ENCODE data around the gene LMO7. TPM values are rescaled to one million over a fixed set of nuclear protein-coding genes. Genes with fewer than 3 reads are reported as not detected.

LMO7 gene
- total RNA-seq, 1 experiment from 2014 or later = 20.4 TPM

DNA sequence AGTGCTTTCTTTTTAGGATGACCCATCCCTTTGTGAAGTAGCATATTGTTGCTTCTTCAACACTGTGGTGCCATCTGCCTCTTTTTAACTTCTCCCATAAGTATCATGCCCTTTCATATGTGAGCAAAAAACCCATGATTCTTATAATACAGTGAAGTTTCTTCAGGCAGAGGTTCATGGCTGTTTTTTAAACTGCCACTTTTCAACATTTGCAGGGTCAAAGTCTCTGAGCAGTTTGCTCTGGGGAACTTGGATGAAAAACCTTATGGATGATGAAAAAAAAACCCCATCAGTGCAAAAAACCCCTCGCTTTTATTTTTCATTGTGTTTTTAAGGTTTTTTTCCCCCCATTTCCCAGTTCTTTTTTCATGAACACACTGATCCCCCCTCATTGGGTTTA lies 158.5 kb downstream of the LMO7 start:
- no peak overlapping the region for H3K4me3 Mint-ChIP-seq
- no peak overlapping the region for H2BK15ac ChIP-seq (ENCODE audit: low read depth, low read length)
- no peaks in the 10 kb centered on the region for H3K9me3 ChIP-seq (ENCODE audit: control insufficient read depth, low read depth, low read length)
- no peaks in the 10 kb centered on the region; the same call in 1 of the 2 replicates for H3K4me1 ChIP-seq (ENCODE audit: insufficient read depth, low read length)
- H3K23me2 ChIP-seq (ENCODE audit: insufficient read length, low read depth, low read length, poor library complexity, severe bottlenecking) = no peaks in the 10 kb centered on the region
- no peaks in the 10 kb centered on the region for H3K27me3 Mint-ChIP-seq (ENCODE audit: low read depth)
- H4K91ac ChIP-seq (ENCODE audit: insufficient read length, low read depth, low read length) = no peak overlapping the region
- no CpG with 5 or more reads among the region's 1 CpG for WGBS (ENCODE audit: extremely low coverage, insufficient read length, low lambda C conversion rate)
- no peak overlapping the region for H2AFZ ChIP-seq (ENCODE audit: low read length)
- no peak overlapping the region for H3K14ac ChIP-seq (ENCODE audit: insufficient read depth, low read length)
- H2BK5ac ChIP-seq (ENCODE audit: insufficient read length, low read length) = no peak overlapping the region
- H3K36me3 Mint-ChIP-seq (ENCODE audit: insufficient read depth in 1 of 3, low read depth in 3 of 3) = peaks cover 0 to 12% (median 0%) of the 10 kb centered on the region in 3 experiments; a peak in 5 of 7 replicates
- H3K27me3 ChIP-seq (ENCODE audit: insufficient read depth, low read length) = no peaks in the 10 kb centered on the region; the same call in 1 of the 2 replicates
- H3K18ac ChIP-seq (ENCODE audit: insufficient read length, low read depth, low read length) = no peak overlapping the region
- H2BK120ac ChIP-seq (ENCODE audit: low read depth, low read length, poor library complexity, severe bottlenecking) = no peak overlapping the region
- no peak overlapping the region for H3K56ac ChIP-seq (ENCODE audit: insufficient read length, low read depth, low read length)
- DNase-seq = no peak
- no peak overlapping the region for H3K4ac ChIP-seq (ENCODE audit: low read depth, low read length)
- no peak overlapping the region for H3K23ac ChIP-seq (ENCODE audit: insufficient read length, low read depth, low read length)
- no peak overlapping the region for H3T11ph ChIP-seq (ENCODE audit: low read length)
- H3K4me2 ChIP-seq (ENCODE audit: insufficient read depth, insufficient read length, low read length) = no peak overlapping the region
- peaks cover 15 to 20% of the 10 kb centered on the region in 2 experiments for H3K4me1 Mint-ChIP-seq
- H3K79me1 ChIP-seq (ENCODE audit: insufficient read depth, low read depth, low read length, poor library complexity, severe bottlenecking) = no peaks in the 10 kb centered on the region
- H2AK5ac ChIP-seq (ENCODE audit: insufficient read length, low read length) = no peak overlapping the region
- H4K5ac ChIP-seq (ENCODE audit: insufficient read length, low read depth, low read length) = no peak overlapping the region
- H3K9me3 Mint-ChIP-seq = no peaks in the 10 kb centered on the region; a peak in 2 of 5 replicates
- H3K27ac Mint-ChIP-seq = no peak overlapping the region
- TF ChIP-seq, protein P1, sequence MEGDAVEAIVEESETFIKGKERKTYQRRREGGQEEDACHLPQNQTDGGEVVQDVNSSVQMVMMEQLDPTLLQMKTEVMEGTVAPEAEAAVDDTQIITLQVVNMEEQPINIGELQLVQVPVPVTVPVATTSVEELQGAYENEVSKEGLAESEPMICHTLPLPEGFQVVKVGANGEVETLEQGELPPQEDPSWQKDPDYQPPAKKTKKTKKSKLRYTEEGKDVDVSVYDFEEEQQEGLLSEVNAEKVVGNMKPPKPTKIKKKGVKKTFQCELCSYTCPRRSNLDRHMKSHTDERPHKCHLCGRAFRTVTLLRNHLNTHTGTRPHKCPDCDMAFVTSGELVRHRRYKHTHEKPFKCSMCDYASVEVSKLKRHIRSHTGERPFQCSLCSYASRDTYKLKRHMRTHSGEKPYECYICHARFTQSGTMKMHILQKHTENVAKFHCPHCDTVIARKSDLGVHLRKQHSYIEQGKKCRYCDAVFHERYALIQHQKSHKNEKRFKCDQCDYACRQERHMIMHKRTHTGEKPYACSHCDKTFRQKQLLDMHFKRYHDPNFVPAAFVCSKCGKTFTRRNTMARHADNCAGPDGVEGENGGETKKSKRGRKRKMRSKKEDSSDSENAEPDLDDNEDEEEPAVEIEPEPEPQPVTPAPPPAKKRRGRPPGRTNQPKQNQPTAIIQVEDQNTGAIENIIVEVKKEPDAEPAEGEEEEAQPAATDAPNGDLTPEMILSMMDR (conservative IDR thresholded peaks at IDR 0.05) = no peak
- H2BK12ac ChIP-seq (ENCODE audit: insufficient read length, low read depth, low read length) = no peak overlapping the region
- no peak overlapping the region for H3K27ac ChIP-seq (ENCODE audit: insufficient read length, low read depth, low read length)
- H3K9ac ChIP-seq (ENCODE audit: extremely low read depth, insufficient read length, low read length) = no peak overlapping the region
- H3K79me2 ChIP-seq (ENCODE audit: insufficient read depth, low read length) = no peaks in the 10 kb centered on the region
- H4K20me1 ChIP-seq (ENCODE audit: control insufficient read depth, insufficient read depth, insufficient read length) = no peaks in the 10 kb centered on the region
- no peak overlapping the region for H4K8ac ChIP-seq (replicated peaks; ENCODE audit: insufficient read length, low read depth, low read length)
- H2BK20ac ChIP-seq (ENCODE audit: low read depth, low read length, poor library complexity, severe bottlenecking) = no peak overlapping the region
